NCI-H2196 treated with DMSO at 0.1 percent for 48 hours (cell line): ENCODE data around the gene L1TD1.
"Not testable (repeated sequence)": the region's sequence is repeated elsewhere in the genome, so short reads cannot be mapped to it uniquely, and the experiment has no call there.

Experiments
- DNase-seq: peaks from one replicate; lab custom pipeline; 2025; ENCODE audit not compliant: unreplicated experiment; lab: John Stamatoyannopoulos, UW

The L1TD1 gene

GRCh38 chr1:62194651-62195544 is at the start of gene L1TD1:
Gene L1TD1, plus strand, starts transcription at chr1:62194849. Its CDS starts 11,780 bp downstream, at chr1:62206629.
- no peak for DNase-seq

GRCh38 chr1:62159940-62160348 is 34.7 kb upstream of the L1TD1 start:
- no peak for DNase-seq

GRCh38 chr1:62161711-62162110 is 32.9 kb upstream of the L1TD1 start:
- DNase-seq: no peak

- DNase-seq: not testable (repeated sequence)
These were observed 24.3 kb upstream of the L1TD1 start for GRCh38 chr1:62170380-62170779.

- no peak for DNase-seq
These were observed 19.0 kb upstream of the L1TD1 start for GRCh38 chr1:62175568-62176179.

- DNase-seq: no peak
These were observed 17.9 kb upstream of the L1TD1 start for GRCh38 chr1:62176597-62177312.

GRCh38 chr1:62177621-62178020 is 17.0 kb upstream of the L1TD1 start:
- no peak for DNase-seq

GRCh38 chr1:62178372-62178771 is 16.3 kb upstream of the L1TD1 start:
- DNase-seq: no peak

- not testable (repeated sequence) for DNase-seq
These were observed 14.6 kb upstream of the L1TD1 start for GRCh38 chr1:62180054-62180453.

- no peak for DNase-seq
These were observed 14.0 kb upstream of the L1TD1 start for GRCh38 chr1:62180639-62181038.

- no peak for DNase-seq
These were observed 13.1 kb upstream of the L1TD1 start for GRCh38 chr1:62181532-62181931.

GRCh38 chr1:62182157-62182556 is 12.5 kb upstream of the L1TD1 start:
- DNase-seq: not testable (repeated sequence)

- DNase-seq: not testable (repeated sequence)
These were observed 11.3 kb upstream of the L1TD1 start for GRCh38 chr1:62183164-62184020.

- no peak for DNase-seq
These were observed 10.3 kb upstream of the L1TD1 start for GRCh38 chr1:62184336-62184735.

- not testable (repeated sequence) for DNase-seq
These were observed 9.4 kb upstream of the L1TD1 start for GRCh38 chr1:62185233-62185632.

GRCh38 chr1:62185677-62186076 is 9.0 kb upstream of the L1TD1 start:
- no peak for DNase-seq

- DNase-seq: no peak
These were observed 7.1 kb upstream of the L1TD1 start for GRCh38 chr1:62187548-62187947.

- no peak for DNase-seq
These were observed 6.5 kb upstream of the L1TD1 start for GRCh38 chr1:62188111-62188510.

GRCh38 chr1:62196086-62196690 is 1.5 kb downstream of the L1TD1 start:
- DNase-seq: no peak

- DNase-seq: no peak
These were observed 3.6 kb downstream of the L1TD1 start for GRCh38 chr1:62198069-62198780.
